CD14-positive monocyte (primary cell): ENCODE data around the gene CELF2. TPM values are rescaled to one million over a fixed set of nuclear protein-coding genes. Genes with fewer than 3 reads are reported as not detected.

ENCODE experiments used
- DNase-seq, 3 donors: peaks; one replicate each; pipeline ENCODE4 v3.0.0-alpha.2; 2011 to 2022
- H2AFZ ChIP-seq: 2 replicates; pipeline ENCODE4 v1.6.0; 2012; ENCODE audit warnings: mild to moderate bottlenecking, low read depth, low read length, inconsistent platforms; ENCODE audit not compliant: insufficient read depth, poor library complexity, severe bottlenecking
- H3K27ac ChIP-seq, 2 donors: 1 replicate in 1 of 2; 2 replicates in 1 of 2; pipeline ENCODE4 v1.5.1; 2012 to 2013; ENCODE audit warnings: low read length in 2 of 2, control low read depth in 1 of 2, inconsistent platforms in 1 of 2, low read depth in 1 of 2, mild to moderate bottlenecking in 1 of 2
- H3K27me3 ChIP-seq, 2 donors: one replicate each; pipeline versions ENCODE4 v1.6.0 to v1.6.1; 2011 to 2013; ENCODE audit warnings: low read length in 2 of 2; ENCODE audit not compliant: control insufficient read depth in 2 of 2, insufficient read depth in 2 of 2
- H3K36me3 ChIP-seq, 2 donors: replicated peaks in 1 of 2; 1 replicate in 1 of 2; 2 replicates in 1 of 2; pipeline versions ENCODE4 v1.5.1 to v1.6.1; 2012 to 2013; ENCODE audit warnings: low read length in 2 of 2, control low read depth in 1 of 2, inconsistent platforms in 1 of 2, mild to moderate bottlenecking in 1 of 2; ENCODE audit not compliant: insufficient read depth in 2 of 2, control insufficient read depth in 1 of 2
- H3K4me1 ChIP-seq, 2 donors: 1 replicate in 1 of 2; 2 replicates in 1 of 2; pipeline versions ENCODE4 v1.5.1 to v1.6.1; 2012 to 2013; ENCODE audit warnings: low read length in 2 of 2, control low read depth in 1 of 2, inconsistent platforms in 1 of 2, mild to moderate bottlenecking in 1 of 2, moderate library complexity in 1 of 2; ENCODE audit not compliant: insufficient read depth in 2 of 2, control insufficient read depth in 1 of 2
- H3K4me2 ChIP-seq: replicated peaks from 2 replicates; pipeline ENCODE3; 2012; ENCODE audit warnings: low read length, moderate library complexity, mild to moderate bottlenecking; ENCODE audit not compliant: poor library complexity, severe bottlenecking; ENCODE audit errors: extremely low read depth
- H3K4me3 ChIP-seq, 3 experiments: fragments of 200-600 bp in 1 of 3; sonication (generic) in 1 of 3; replicated peaks in 1 of 3; 1 replicate in 2 of 3; 2 replicates in 1 of 3; pipeline ENCODE4 v1.5.1; 2011 to 2013; ENCODE audit warnings: low read length in 3 of 3, mild to moderate bottlenecking in 3 of 3, control low read depth in 2 of 3, low read depth in 2 of 3, inconsistent platforms in 1 of 3, moderate library complexity in 1 of 3
- H3K79me2 ChIP-seq: 2 replicates; pipeline ENCODE4 v1.6.0; 2012; ENCODE audit warnings: mild to moderate bottlenecking, control low read depth, inconsistent platforms, low read length, moderate library complexity; ENCODE audit not compliant: insufficient read depth
- H3K9ac ChIP-seq: 2 replicates; pipeline ENCODE4 v1.6.0; 2017; ENCODE audit warnings: low read length, mild to moderate bottlenecking; ENCODE audit not compliant: insufficient read depth, poor library complexity, severe bottlenecking
- H3K9me3 ChIP-seq, 2 donors: replicated peaks in 1 of 2; 1 replicate in 1 of 2; 2 replicates in 1 of 2; pipeline versions ENCODE4 v1.5.1 to v1.6.1; 2012 to 2013; ENCODE audit warnings: low read length in 2 of 2, control low read depth in 1 of 2; ENCODE audit not compliant: control insufficient read depth in 1 of 2, insufficient read depth in 1 of 2
- H4K20me1 ChIP-seq: 2 replicates; pipeline ENCODE4 v1.6.0; 2012; ENCODE audit warnings: mild to moderate bottlenecking, low read length, control low read depth, moderate library complexity; ENCODE audit not compliant: insufficient read depth
- H3K27ac Mint-ChIP-seq, 7 donors: one replicate each; pipeline ENCODE4 v1.8.0; 2020; ENCODE audit warnings: mild to moderate bottlenecking in 7 of 7, mixed read lengths in 7 of 7, moderate library complexity in 6 of 7, inconsistent platforms in 2 of 7
- H3K27me3 Mint-ChIP-seq, 3 donors: one replicate each; pipeline ENCODE4 v1.8.0; 2021 to 2022; ENCODE audit warnings: low read depth in 3 of 3, mild to moderate bottlenecking in 3 of 3, mixed read lengths in 3 of 3, moderate library complexity in 3 of 3, inconsistent platforms in 1 of 3
- H3K36me3 Mint-ChIP-seq, 2 donors: one replicate each; pipeline ENCODE4 v1.8.0; 2020; ENCODE audit warnings: mixed read lengths in 2 of 2, inconsistent platforms in 1 of 2, mild to moderate bottlenecking in 1 of 2
- H3K4me1 Mint-ChIP-seq: one replicate; pipeline ENCODE4 v1.8.0; 2020; ENCODE audit warnings: mild to moderate bottlenecking, mixed read lengths
- H3K4me3 Mint-ChIP-seq, 2 donors: one replicate each; pipeline ENCODE4 v1.8.0; 2020; ENCODE audit warnings: mild to moderate bottlenecking in 2 of 2, mixed read lengths in 2 of 2, moderate library complexity in 1 of 2
- H3K9me3 Mint-ChIP-seq, 7 donors: one replicate each; pipeline ENCODE4 v1.8.0; 2020 to 2022; ENCODE audit warnings: mixed read lengths in 7 of 7, mild to moderate bottlenecking in 6 of 7, moderate library complexity in 6 of 7, inconsistent platforms in 2 of 7
- WGBS: methylation state at CpG from one replicate; pipeline ENCODE4 v1.1.5; 2013; ENCODE audit warnings: missing lambda C conversion rate; ENCODE audit not compliant: insufficient coverage; 5-methylcytosine and 5-hydroxymethylcytosine counted together
- intact Hi-C, 2 donors: fragments of 100-400 bp; cut with micrococcal nuclease; formaldehyde crosslinking; loops; one replicate each; pipeline versions ENCODE4 v1.15.0 to v1.15.1; 2023
- polyA plus RNA-seq, 3 donors: library from polyadenylated mRNA; depleted of rRNA in 1 of 3; unstranded in 2 of 3; stranded (reverse) in 1 of 3; fragments of 300-500 nt in 2 of 3; fragments of >200 nt in 1 of 3; fragmentation: Illumina TruSeq in 2 of 3; gene quantifications; 1 replicate in 2 of 3; 2 replicates in 1 of 3; pipeline ENCODE4 v1.2.3, GENCODE V29; 2012 to 2021
- TF ChIP-seq, protein P1 (sequence below): fragments of 200-600 bp; IDR thresholded peaks from one replicate; pipeline ENCODE4 v1.8.0; 2022; ENCODE audit warnings: antibody characterized with exemption, mild to moderate bottlenecking

CELF2 gene
- polyA plus RNA-seq, 3 donors, result 53.5 to 93.3 (median 80.5) TPM

GRCh38 chr10:11109590-11109989, 91.9 kb downstream of the CELF2 start:
- WGBS, result 100% methylated on average over 3 of the region's 6 CpGs

GRCh38 chr10:11110539-11110938, 92.9 kb downstream of the CELF2 start:
- H3K27me3 Mint-ChIP-seq, result peaks cover 1 to 4% (median 2%) of the 10 kb centered on the region in 3 donors
- no peaks in the 10 kb centered on the region for H3K27me3 ChIP-seq
- H3K36me3 ChIP-seq, result no peaks in the 10 kb centered on the region
- no peak overlapping the region for H3K27ac ChIP-seq
- no peaks in the 10 kb centered on the region for H3K36me3 Mint-ChIP-seq
- peaks cover 7% of the 10 kb centered on the region for H3K4me1 Mint-ChIP-seq
- no peak overlapping the region for H3K4me2 ChIP-seq
- no peaks in the 10 kb centered on the region for H3K79me2 ChIP-seq
- H3K4me1 ChIP-seq, result peaks cover 2 to 5% of the 10 kb centered on the region in 2 donors
- H3K27ac Mint-ChIP-seq, result no peak overlapping the region
- H3K9ac ChIP-seq, result no peak overlapping the region
- peaks cover 3% of the 10 kb centered on the region for H4K20me1 ChIP-seq
- 92% methylated on average over 4 of the region's 6 CpGs for WGBS
- intact Hi-C loops, result loop anchor here in 1 of 2 donors (5.0 kb wide), 1 partner anchor 57 kb away; no protein-coding TSS in a partner anchor
- H3K9me3 Mint-ChIP-seq, result peaks cover 2 to 11% (median 6%) of the 10 kb centered on the region in 7 donors
- TF ChIP-seq, protein P1, sequence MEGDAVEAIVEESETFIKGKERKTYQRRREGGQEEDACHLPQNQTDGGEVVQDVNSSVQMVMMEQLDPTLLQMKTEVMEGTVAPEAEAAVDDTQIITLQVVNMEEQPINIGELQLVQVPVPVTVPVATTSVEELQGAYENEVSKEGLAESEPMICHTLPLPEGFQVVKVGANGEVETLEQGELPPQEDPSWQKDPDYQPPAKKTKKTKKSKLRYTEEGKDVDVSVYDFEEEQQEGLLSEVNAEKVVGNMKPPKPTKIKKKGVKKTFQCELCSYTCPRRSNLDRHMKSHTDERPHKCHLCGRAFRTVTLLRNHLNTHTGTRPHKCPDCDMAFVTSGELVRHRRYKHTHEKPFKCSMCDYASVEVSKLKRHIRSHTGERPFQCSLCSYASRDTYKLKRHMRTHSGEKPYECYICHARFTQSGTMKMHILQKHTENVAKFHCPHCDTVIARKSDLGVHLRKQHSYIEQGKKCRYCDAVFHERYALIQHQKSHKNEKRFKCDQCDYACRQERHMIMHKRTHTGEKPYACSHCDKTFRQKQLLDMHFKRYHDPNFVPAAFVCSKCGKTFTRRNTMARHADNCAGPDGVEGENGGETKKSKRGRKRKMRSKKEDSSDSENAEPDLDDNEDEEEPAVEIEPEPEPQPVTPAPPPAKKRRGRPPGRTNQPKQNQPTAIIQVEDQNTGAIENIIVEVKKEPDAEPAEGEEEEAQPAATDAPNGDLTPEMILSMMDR, result no peak
- H3K4me3 ChIP-seq, result no peak overlapping the region
- H2AFZ ChIP-seq, result no peak overlapping the region
- peaks cover 0 to 8% of the 10 kb centered on the region in 2 donors for H3K9me3 ChIP-seq
- no peak for DNase-seq
- no peak overlapping the region for H3K4me3 Mint-ChIP-seq

More at GRCh38 chr10:11109590-11109989, 91.9 kb downstream of the CELF2 start:
- TF ChIP-seq, protein P1, result no peak
- no peak overlapping the region for H3K4me3 Mint-ChIP-seq
- no peak overlapping the region for H3K4me3 ChIP-seq
- H2AFZ ChIP-seq, result no peak overlapping the region
- no peak overlapping the region for H3K27ac Mint-ChIP-seq
- intact Hi-C loops, result loop anchor here in 1 of 2 donors (10.0 kb wide), 1 partner anchor 165 kb away; no protein-coding TSS in a partner anchor
- DNase-seq, result no peak
- peaks cover 2 to 5% of the 10 kb centered on the region in 2 donors for H3K4me1 ChIP-seq
- no peaks in the 10 kb centered on the region for H3K79me2 ChIP-seq
- H3K27me3 ChIP-seq, result no peaks in the 10 kb centered on the region
- peaks cover 0 to 8% of the 10 kb centered on the region in 2 donors for H3K9me3 ChIP-seq
- peaks cover 1 to 4% (median 2%) of the 10 kb centered on the region in 3 donors for H3K27me3 Mint-ChIP-seq
- H3K9ac ChIP-seq, result no peak overlapping the region
- H3K36me3 ChIP-seq, result no peaks in the 10 kb centered on the region
- H3K4me2 ChIP-seq, result no peak overlapping the region
- H3K27ac ChIP-seq, result no peak overlapping the region
- no peaks in the 10 kb centered on the region for H3K36me3 Mint-ChIP-seq
- peaks cover 2 to 11% (median 6%) of the 10 kb centered on the region in 7 donors for H3K9me3 Mint-ChIP-seq
- H3K4me1 Mint-ChIP-seq, result peaks cover 7% of the 10 kb centered on the region
- H4K20me1 ChIP-seq, result peaks cover 3% of the 10 kb centered on the region
